ENCODE measurements around the gene CISD2.
"Not testable (repeated sequence)": the region's sequence is repeated elsewhere in the genome, so short reads cannot be mapped to it uniquely, and the experiment has no call there.

Gene CISD2

DNA sequence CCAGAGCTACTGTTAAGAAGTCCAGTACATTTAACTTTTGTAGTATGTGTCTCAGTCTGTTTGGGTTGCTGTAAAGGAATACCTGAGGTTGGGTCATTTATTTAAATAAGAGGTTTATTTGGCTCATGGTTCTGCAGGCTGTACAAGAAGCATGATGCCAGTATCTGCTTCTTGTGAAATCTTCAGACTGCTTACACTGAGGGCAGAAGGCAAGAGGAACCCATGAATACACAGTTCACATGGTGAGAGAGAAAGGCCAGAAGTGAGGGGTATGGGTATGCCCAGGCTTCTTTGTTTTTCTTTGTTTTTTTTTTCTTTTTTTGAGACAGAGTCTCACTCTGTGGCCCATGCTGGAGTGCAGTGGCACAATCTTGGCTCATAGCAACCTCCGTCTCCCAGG, 6.0 kb upstream of the CISD2 start:
- Histone ChIP-seq H4K20me1 (ENCODE audit: control insufficient read depth, insufficient read depth, low read depth, low read length) (no peaks in the 10 kb centered on the region), H3K9me2 (replicated peaks; ENCODE audit: control insufficient read depth, low read length) (no peaks in the 10 kb centered on the region), H3K4me2 (ENCODE audit: low read length) (no peak overlapping the region), H3K36me3 (ENCODE audit: control insufficient read depth, low read length) (peaks cover 64% of the 10 kb centered on the region), H3K27me3 (ENCODE audit: control insufficient read depth, low read length) (no peaks in the 10 kb centered on the region), H3K4me3 (ENCODE audit: low read length) (no peak overlapping the region), H3F3A (ENCODE audit: control insufficient read depth, insufficient read depth) (peaks cover 8% of the 10 kb centered on the region; the same call in 1 of the 2 replicates), H3K9me3 (ENCODE audit: control insufficient read depth, insufficient read depth, low read length) (peaks cover 15% of the 10 kb centered on the region; the same call in 1 of the 2 replicates), H3K27ac (ENCODE audit: low read depth, low read length) (no peak overlapping the region), H3K79me2 (ENCODE audit: control insufficient read depth, low read length) (peaks cover 88% of the 10 kb centered on the region), H3K4me1 (ENCODE audit: control insufficient read depth, low read length) (peaks cover 32% of the 10 kb centered on the region)
- no peak for TF ChIP-seq EZH2phosphoT487 (IDR thresholded peaks at IDR 0.05; ENCODE audit: borderline replicate concordance, low read length)
- TF ChIP-seq, protein P1, sequence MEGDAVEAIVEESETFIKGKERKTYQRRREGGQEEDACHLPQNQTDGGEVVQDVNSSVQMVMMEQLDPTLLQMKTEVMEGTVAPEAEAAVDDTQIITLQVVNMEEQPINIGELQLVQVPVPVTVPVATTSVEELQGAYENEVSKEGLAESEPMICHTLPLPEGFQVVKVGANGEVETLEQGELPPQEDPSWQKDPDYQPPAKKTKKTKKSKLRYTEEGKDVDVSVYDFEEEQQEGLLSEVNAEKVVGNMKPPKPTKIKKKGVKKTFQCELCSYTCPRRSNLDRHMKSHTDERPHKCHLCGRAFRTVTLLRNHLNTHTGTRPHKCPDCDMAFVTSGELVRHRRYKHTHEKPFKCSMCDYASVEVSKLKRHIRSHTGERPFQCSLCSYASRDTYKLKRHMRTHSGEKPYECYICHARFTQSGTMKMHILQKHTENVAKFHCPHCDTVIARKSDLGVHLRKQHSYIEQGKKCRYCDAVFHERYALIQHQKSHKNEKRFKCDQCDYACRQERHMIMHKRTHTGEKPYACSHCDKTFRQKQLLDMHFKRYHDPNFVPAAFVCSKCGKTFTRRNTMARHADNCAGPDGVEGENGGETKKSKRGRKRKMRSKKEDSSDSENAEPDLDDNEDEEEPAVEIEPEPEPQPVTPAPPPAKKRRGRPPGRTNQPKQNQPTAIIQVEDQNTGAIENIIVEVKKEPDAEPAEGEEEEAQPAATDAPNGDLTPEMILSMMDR (IDR thresholded peaks at IDR 0.05; ENCODE audit: low read depth, low read length, poor library complexity, severe bottlenecking): no peak

DNA sequence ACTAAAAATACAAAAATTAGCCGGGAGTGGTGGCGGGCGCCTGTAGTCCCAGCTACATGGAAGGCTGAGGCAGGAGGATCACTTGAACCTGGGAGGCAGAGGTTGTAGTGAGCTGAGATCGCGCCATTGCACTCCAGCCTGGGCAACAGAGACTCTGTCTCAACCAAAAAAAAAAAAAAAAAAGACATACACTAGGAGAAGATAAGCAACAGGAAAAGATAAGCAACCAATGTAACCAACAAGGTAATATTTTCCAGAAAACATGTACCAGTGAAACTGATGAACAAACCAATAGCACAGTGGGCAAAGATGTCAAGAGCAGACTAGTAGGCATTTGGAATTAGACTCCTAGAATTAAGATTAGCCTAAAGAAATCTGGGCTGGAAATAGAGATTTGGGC, 3.5 kb upstream of the CISD2 start:
- Histone ChIP-seq H3K36me3 (ENCODE audit: control insufficient read depth, low read length) (peaks cover 65% of the 10 kb centered on the region), H3K79me2 (ENCODE audit: control insufficient read depth, low read length) (peaks cover 91% of the 10 kb centered on the region), H3K4me2 (ENCODE audit: low read length) (peak overlapping the region; percentile 20), H3K4me1 (ENCODE audit: control insufficient read depth, low read length) (peaks cover 25% of the 10 kb centered on the region)
- H3K27ac ChIP-seq (ENCODE audit: low read depth, low read length); H3F3A ChIP-seq (ENCODE audit: control insufficient read depth, insufficient read depth); H3K4me3 ChIP-seq (ENCODE audit: low read length); H3K27me3 ChIP-seq (ENCODE audit: control insufficient read depth, low read length); H4K20me1 ChIP-seq (ENCODE audit: control insufficient read depth, insufficient read depth, low read depth, low read length); H3K9me3 ChIP-seq (ENCODE audit: control insufficient read depth, insufficient read depth, low read length); H3K9me2 ChIP-seq (replicated peaks; ENCODE audit: control insufficient read depth, low read length): not testable (repeated sequence)

DNA sequence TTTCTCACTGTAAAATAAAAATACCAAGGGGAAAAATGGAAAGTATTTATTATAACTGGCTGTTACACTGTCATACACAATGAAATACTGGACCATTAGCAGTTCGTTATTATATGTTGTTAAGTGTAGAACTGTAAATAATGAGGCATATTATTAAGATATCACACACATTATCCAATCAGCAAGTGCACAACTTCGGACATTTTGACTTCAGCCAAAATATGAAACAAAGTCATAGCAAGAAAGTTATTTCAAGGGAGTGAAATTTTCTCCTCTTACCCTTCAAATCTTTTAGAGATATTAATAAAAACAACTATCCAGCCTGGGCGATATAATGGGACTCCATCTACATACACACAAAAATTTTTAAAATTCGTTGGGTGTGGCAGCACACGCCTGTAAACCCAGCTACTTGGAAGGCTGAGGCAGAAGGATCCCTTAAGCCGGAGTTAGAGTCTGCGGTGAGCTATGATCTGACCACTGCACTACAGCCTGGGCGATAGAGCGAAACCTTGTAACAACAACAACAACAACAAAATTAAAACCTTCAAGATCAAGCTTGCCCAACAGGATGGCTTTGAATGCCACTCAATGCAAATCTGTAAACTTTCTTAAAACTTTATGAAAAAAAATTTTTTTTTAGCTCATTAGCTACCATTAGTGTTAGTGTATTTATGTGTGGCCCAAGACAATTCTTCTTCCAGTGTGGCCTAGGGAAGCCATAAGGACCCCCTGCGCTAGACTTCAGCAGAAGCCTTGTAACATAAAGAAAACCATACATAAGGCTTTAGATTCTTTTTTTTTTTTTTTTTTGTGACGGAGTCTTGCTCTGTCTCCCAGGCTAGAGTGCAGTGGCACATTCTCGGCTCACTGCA, 1.3 kb upstream of the CISD2 start:
- peak overlapping the region; percentile 92 for H3K4me3 ChIP-seq (ENCODE audit: low read length)
- H3K27me3 ChIP-seq (ENCODE audit: control insufficient read depth, low read length): no peaks in the 10 kb centered on the region
- no peaks in the 10 kb centered on the region for H4K20me1 ChIP-seq (ENCODE audit: control insufficient read depth, insufficient read depth, low read depth, low read length)
- TF ChIP-seq, protein P1 (IDR thresholded peaks at IDR 0.05; ENCODE audit: low read depth, low read length, poor library complexity, severe bottlenecking): no peak
- TF ChIP-seq EZH2phosphoT487 (IDR thresholded peaks at IDR 0.05; ENCODE audit: borderline replicate concordance, low read length): no peak
- H3K27ac ChIP-seq (ENCODE audit: low read depth, low read length): peak overlapping the region; percentile 93
- H3K79me2 ChIP-seq (ENCODE audit: control insufficient read depth, low read length): peaks cover 93% of the 10 kb centered on the region
- H3K36me3 ChIP-seq (ENCODE audit: control insufficient read depth, low read length): peaks cover 54% of the 10 kb centered on the region
- H3K4me1 ChIP-seq (ENCODE audit: control insufficient read depth, low read length): peaks cover 36% of the 10 kb centered on the region
- peaks cover 8% of the 10 kb centered on the region for H3F3A ChIP-seq (ENCODE audit: control insufficient read depth, insufficient read depth)
- H3K9me3 ChIP-seq (ENCODE audit: control insufficient read depth, insufficient read depth, low read length): no peaks in the 10 kb centered on the region
- H3K9me2 ChIP-seq (replicated peaks; ENCODE audit: control insufficient read depth, low read length): no peaks in the 10 kb centered on the region
- peak overlapping the region; percentile 94 for H3K4me2 ChIP-seq (ENCODE audit: low read length)

DNA sequence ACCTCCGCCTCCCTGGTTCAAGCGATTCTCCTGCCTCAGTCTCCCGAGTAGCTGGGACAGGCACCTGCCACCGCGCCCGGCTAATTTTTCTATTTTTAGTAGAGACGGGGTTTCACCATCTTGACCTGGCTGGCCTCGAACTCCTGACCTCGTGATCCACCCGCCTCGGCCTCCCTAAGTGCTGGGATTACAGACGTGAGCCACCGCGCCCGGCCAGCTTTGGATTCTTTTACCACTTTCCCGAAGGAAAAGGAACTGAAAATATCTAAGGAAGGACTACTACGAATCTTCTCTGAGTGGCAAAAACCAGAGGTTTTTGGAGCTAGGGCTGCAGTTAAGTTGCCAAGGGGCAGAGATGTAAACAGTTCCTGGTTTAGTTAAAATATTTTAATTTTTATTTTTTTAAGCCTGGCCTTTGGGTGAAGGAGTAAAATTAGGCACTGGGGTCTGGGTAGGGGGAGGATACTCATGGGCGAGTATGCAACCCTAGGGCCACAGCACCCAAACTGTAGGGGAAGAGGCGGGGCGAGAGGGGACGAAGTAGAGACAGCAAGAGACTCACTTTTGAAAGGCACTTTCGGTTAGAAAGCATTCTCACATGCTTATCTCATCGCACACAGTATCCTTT, 525 bp upstream of the CISD2 start:
- Histone ChIP-seq H3K9me3 (ENCODE audit: control insufficient read depth, insufficient read depth, low read length) (peaks cover 6% of the 10 kb centered on the region; the same call in 1 of the 2 replicates), H3K79me2 (ENCODE audit: control insufficient read depth, low read length) (peaks cover 93% of the 10 kb centered on the region), H3F3A (ENCODE audit: control insufficient read depth, insufficient read depth) (peaks cover 5% of the 10 kb centered on the region), H3K4me1 (ENCODE audit: control insufficient read depth, low read length) (peaks cover 33% of the 10 kb centered on the region), H3K36me3 (ENCODE audit: control insufficient read depth, low read length) (peaks cover 54% of the 10 kb centered on the region), H3K27ac (ENCODE audit: low read depth, low read length) (peak overlapping the region; percentile 93), H3K4me2 (ENCODE audit: low read length) (peak overlapping the region; percentile 94), H3K27me3 (ENCODE audit: control insufficient read depth, low read length) (no peaks in the 10 kb centered on the region), H3K4me3 (ENCODE audit: low read length) (peak overlapping the region; percentile 92), H3K9me2 (replicated peaks; ENCODE audit: control insufficient read depth, low read length) (no peaks in the 10 kb centered on the region), H4K20me1 (ENCODE audit: control insufficient read depth, insufficient read depth, low read depth, low read length) (no peaks in the 10 kb centered on the region)
- no peak for TF ChIP-seq EZH2phosphoT487 (IDR thresholded peaks at IDR 0.05; ENCODE audit: borderline replicate concordance, low read length)
- TF ChIP-seq, protein P1 (IDR thresholded peaks at IDR 0.05; ENCODE audit: low read depth, low read length, poor library complexity, severe bottlenecking): no peak

Data from DOHH2 (cell line).